Right ventricle myocardium superior (tissue), 1 donor: Measurements from ENCODE around the gene GXYLT2. TPM values are rescaled to one million over a fixed set of nuclear protein-coding genes. Genes with fewer than 3 reads are reported as not detected.
A peak's percentile ranks its signal among the peaks of the same experiment; 100 is the strongest.
"Not testable (repeated sequence)": the region's sequence is repeated elsewhere in the genome, so short reads cannot be mapped to it uniquely, and the experiment has no call there.

Source experiments
- ATAC-seq: fragments of 200-7000 bp; cut with Tn5 transposase; one replicate; pipeline ENCODE4 v1.9.1; 2020; ENCODE audit warnings: mild to moderate bottlenecking; ENCODE audit not compliant: poor library complexity
- DNase-seq: peaks from one replicate; pipeline ENCODE4 v3.0.0-alpha.2; 2020
- intact Hi-C: fragments of 100-400 bp; cut with DNase I; formaldehyde crosslinking; loops from one replicate; pipeline ENCODE4 v1.11.2; 2022
- total RNA-seq: library from RNA; stranded (reverse); fragmentation: NEBNext Ultra II Directional; extraction: Animal tissue kit (Norgen Biotek cat#: 25700); gene quantifications from one replicate; pipeline ENCODE4 v1.2.1, GENCODE V29; 2021
- donor health status: DM: no; HTN: yes; CAD: no; lungs with severe emphysema.

The GXYLT2 gene
- total RNA-seq, 1 donor from 2014 or later: 10.2 TPM

GRCh38 chr3:72996473-72997333, 108.9 kb downstream of the GXYLT2 start, which contains the start of gene PPP4R2:
TSS of gene PPP4R2 (plus strand) at chr3:72996811. CDS start at chr3:72997038, 227 bp downstream.
- ATAC-seq: peak; percentile 97
- DNase-seq: peak; percentile 94
- intact Hi-C loops: loop anchor here (10.0 kb wide), 1 partner anchor 62 kb away; no protein-coding TSS in a partner anchor

GRCh38 chr3:72997421-72997961, 109.6 kb downstream of the GXYLT2 start:
- ATAC-seq: peak; percentile 48
- DNase-seq: no peak
- intact Hi-C loops: loop anchor here (10.0 kb wide), 1 partner anchor 63 kb away; no protein-coding TSS in a partner anchor

- DNase-seq (no peak), ATAC-seq (no peak)
- intact Hi-C loops: loop anchor here (10.0 kb wide), 1 partner anchor 64 kb away; no protein-coding TSS in a partner anchor
Observed at GRCh38 chr3:72998466-72998865, 110.6 kb downstream of the GXYLT2 start.

- ATAC-seq: no peak
- intact Hi-C loops: loop anchor here (5.0 to 10.0 kb wide), 2 partner anchors 37 to 65 kb away; no protein-coding TSS in a partner anchor
- DNase-seq: no peak
Observed at GRCh38 chr3:72999951-73000350, 112.1 kb downstream of the GXYLT2 start.

GRCh38 chr3:73003050-73003449, 115.2 kb downstream of the GXYLT2 start:
- intact Hi-C loops: loop anchor here (5.0 kb wide), 1 partner anchor 34 kb away; no protein-coding TSS in a partner anchor
- DNase-seq, ATAC-seq: not testable (repeated sequence)

GRCh38 chr3:73004316-73004715, 116.5 kb downstream of the GXYLT2 start:
- intact Hi-C loops: loop anchor here (5.0 kb wide), 1 partner anchor 33 kb away; no protein-coding TSS in a partner anchor
- ATAC-seq (no peak), DNase-seq (no peak)

GRCh38 chr3:73007992-73008712, 120.3 kb downstream of the GXYLT2 start:
- intact Hi-C loops: no loop called here
- DNase-seq (no peak), ATAC-seq (no peak)

GRCh38 chr3:73009008-73009407, 121.2 kb downstream of the GXYLT2 start:
- no peak for DNase-seq
- ATAC-seq: no peak
- intact Hi-C loops: no loop called here

GRCh38 chr3:73009750-73010149, 121.9 kb downstream of the GXYLT2 start:
- intact Hi-C loops: no loop called here
- DNase-seq: no peak
- no peak for ATAC-seq

GRCh38 chr3:73010158-73010557, 122.3 kb downstream of the GXYLT2 start:
- DNase-seq (no peak), ATAC-seq (peak; percentile 15)
- intact Hi-C loops: no loop called here

- DNase-seq (no peak), ATAC-seq (no peak)
- intact Hi-C loops: no loop called here
Observed at GRCh38 chr3:73018298-73018697, 130.5 kb downstream of the GXYLT2 start.

- no peak for ATAC-seq
- intact Hi-C loops: no loop called here
- DNase-seq: no peak
Observed at GRCh38 chr3:73018790-73019441, 131.1 kb downstream of the GXYLT2 start.

- ATAC-seq (no peak), DNase-seq (no peak)
- intact Hi-C loops: no loop called here
Observed at GRCh38 chr3:73021301-73021835, 133.5 kb downstream of the GXYLT2 start.

- DNase-seq: no peak
Observed at GRCh38 chr3:73024836-73025235, 137.0 kb downstream of the GXYLT2 start.

GRCh38 chr3:73026111-73026759, 138.4 kb downstream of the GXYLT2 start:
- no peak for DNase-seq
- no peak for ATAC-seq
- intact Hi-C loops: no loop called here

More at GRCh38 chr3:73024836-73025235, 137.0 kb downstream of the GXYLT2 start:
- intact Hi-C loops: no loop called here
- no peak for ATAC-seq
